SK-N-SH (cell line): Measurements from ENCODE around the gene ZNF692. TPM values are rescaled to one million over a fixed set of nuclear protein-coding genes. Genes with fewer than 3 reads are reported as not detected.

ENCODE experiments used
- CTCF ChIA-PET: fragments of 300-600, 350-600 bp; formaldehyde crosslinking; extraction: SDS; loops from one replicate; lab custom pipeline; 2021; lab: Yijun Ruan, JAX
- POLR2A ChIA-PET: fragments of 350-600 bp; sonication (Branson Sonifier 250); formaldehyde crosslinking; extraction: SDS; loops from one replicate; lab custom pipeline; 2020; ENCODE audit warnings: antibody characterized with exemption, inconsistent platforms; lab: Yijun Ruan, JAX
- DNase-seq: peaks from one replicate; pipeline ENCODE4 v3.0.0; 2012
- H2AFZ ChIP-seq: fragments of 200-600 bp; sonication (generic); 2 replicates; pipeline ENCODE4 v1.8.1; 2016; ENCODE audit warnings: antibody characterized with exemption, mild to moderate bottlenecking, low read depth
- H3F3A ChIP-seq: fragments of 200-600 bp; sonication (generic); replicated peaks from 2 replicates; pipeline ENCODE3; 2016; ENCODE audit warnings: antibody characterized with exemption, mild to moderate bottlenecking; ENCODE audit not compliant: insufficient read depth
- H3K27ac ChIP-seq, 2 experiments: fragments of 200-500 bp in 1 of 2; fragments of 200-600 bp in 1 of 2; sonication (Bioruptor generic) in 1 of 2; sonication (generic), shearing (Covaris generic) in 1 of 2; 2 replicates each; pipeline versions ENCODE4 v1.5.1 to v1.6.1; 2014 to 2016; ENCODE audit warnings: low read depth in 2 of 2, inconsistent platforms in 1 of 2, low read length in 1 of 2, mild to moderate bottlenecking in 1 of 2, mixed read lengths in 1 of 2
- H3K27me3 ChIP-seq: fragments of 200-600 bp; sonication (generic), shearing (Covaris generic); 2 replicates; pipeline ENCODE4 v1.6.1; 2016; ENCODE audit warnings: mixed run types; ENCODE audit not compliant: insufficient read depth
- H3K36me3 ChIP-seq, 2 experiments: fragments of 200-500 bp in 1 of 2; fragments of 200-600 bp in 1 of 2; sonication (Bioruptor generic) in 1 of 2; sonication (generic) in 1 of 2; replicated peaks in 1 of 2; 2 replicates each; pipeline versions ENCODE3 to v1.5.1; 2014 to 2016; ENCODE audit warnings: low read length in 1 of 2, mild to moderate bottlenecking in 1 of 2; ENCODE audit not compliant: insufficient read depth in 2 of 2, control insufficient read depth in 1 of 2
- H3K4me1 ChIP-seq, 2 experiments: fragments of 200-500 bp in 1 of 2; fragments of 200-600 bp in 1 of 2; sonication (Bioruptor generic) in 1 of 2; sonication (generic), shearing (Covaris generic) in 1 of 2; 2 replicates each; pipeline versions ENCODE4 v1.5.1 to v1.6.1; 2014 to 2016; ENCODE audit warnings: low read depth in 1 of 2, low read length in 1 of 2, mixed run types in 1 of 2; ENCODE audit not compliant: insufficient read depth in 2 of 2, control insufficient read depth in 1 of 2
- H3K4me2 ChIP-seq: fragments of 200-600 bp; sonication (generic), shearing (Covaris generic); 2 replicates; pipeline ENCODE4 v1.6.1; 2017; ENCODE audit warnings: mixed run types
- H3K4me3 ChIP-seq, 2 experiments: fragments of 200-500 bp in 1 of 2; fragments of 200-600 bp in 1 of 2; sonication (Bioruptor generic) in 1 of 2; sonication (generic), shearing (Covaris generic) in 1 of 2; 2 replicates each; pipeline versions ENCODE4 v1.5.1 to v1.8.1; 2014 to 2016; ENCODE audit warnings: low read depth in 2 of 2, inconsistent platforms in 1 of 2, low read length in 1 of 2, mild to moderate bottlenecking in 1 of 2, mixed read lengths in 1 of 2, moderate library complexity in 1 of 2
- H3K79me2 ChIP-seq: fragments of 200-600 bp; sonication (generic); 2 replicates; pipeline ENCODE4 v1.8.1; 2017; ENCODE audit warnings: mild to moderate bottlenecking; ENCODE audit not compliant: insufficient read depth
- H3K9ac ChIP-seq: fragments of 200-600 bp; sonication (generic); 2 replicates; pipeline ENCODE4 v1.6.1; 2017; ENCODE audit warnings: mixed run types
- H3K9me2 ChIP-seq: fragments of 200-600 bp; sonication (generic); 2 replicates; pipeline ENCODE4 v1.6.1; 2017; ENCODE audit warnings: mixed run types
- H3K9me3 ChIP-seq: fragments of 200-600 bp; sonication (generic); 2 replicates; pipeline ENCODE4 v1.6.1; 2017; ENCODE audit warnings: mixed run types, mild to moderate bottlenecking, moderate library complexity
- H4K20me1 ChIP-seq: fragments of 200-600 bp; sonication (generic); 2 replicates; pipeline ENCODE4 v1.6.1; 2017; ENCODE audit warnings: mild to moderate bottlenecking, mixed run types; ENCODE audit not compliant: insufficient read depth
- CHD2 ChIP-seq: fragments of 150-350 bp; IDR thresholded peaks from 2 replicates; pipeline ENCODE4 v1.6.1; 2018; ENCODE audit warnings: low read length; ENCODE audit not compliant: partially characterized antibody
- CTCF ChIP-seq: fragments of 200-600 bp; sonication (generic); IDR thresholded peaks from 2 replicates; pipeline ENCODE4 v1.6.1; 2017; ENCODE audit warnings: antibody characterized with exemption, mild to moderate bottlenecking, moderate library complexity
- EZH2phosphoT487 ChIP-seq: fragments of 200-600 bp; sonication (generic); IDR thresholded peaks from 2 replicates; pipeline ENCODE4 v1.6.1; 2017; ENCODE audit warnings: low read depth, mixed run types, mild to moderate bottlenecking, antibody characterized with exemption, moderate library complexity, borderline replicate concordance
- FOSL2 ChIP-seq: IDR thresholded peaks from 2 replicates; pipeline ENCODE4 v1.4.0; 2012; ENCODE audit warnings: low read depth, mild to moderate bottlenecking, moderate library complexity, borderline replicate concordance
- FOXJ3 ChIP-seq: sonication (generic); formaldehyde crosslinking; IDR thresholded peaks from 2 replicates; pipeline ENCODE4 v1.5.1; 2020; ENCODE audit warnings: mild to moderate bottlenecking, missing genetic modification reagents
- FOXM1 ChIP-seq: IDR thresholded peaks from 2 replicates; pipeline ENCODE4 v1.4.0; 2012; ENCODE audit warnings: low read depth, mild to moderate bottlenecking
- JUND ChIP-seq: IDR thresholded peaks from 2 replicates; pipeline ENCODE4 v1.4.0; 2012
- MAX ChIP-seq: IDR thresholded peaks from 2 replicates; pipeline ENCODE4 v1.4.0; 2012; ENCODE audit warnings: low read depth
- MXI1 ChIP-seq: IDR thresholded peaks from 2 replicates; pipeline ENCODE4 v1.6.1; 2012; ENCODE audit warnings: mild to moderate bottlenecking, low read depth, low read length, improper control_type of control experiment
- NRF1 ChIP-seq: IDR thresholded peaks from 2 replicates; pipeline ENCODE4 v1.6.1; 2012; ENCODE audit warnings: low read depth, mild to moderate bottlenecking, low read length
- PBX3 ChIP-seq: IDR thresholded peaks from 2 replicates; pipeline ENCODE4; 2012
- POLR2AphosphoS5 ChIP-seq: IDR thresholded peaks from 2 replicates; pipeline ENCODE4 v1.6.1; 2012; ENCODE audit warnings: low read depth, low read length
- REST ChIP-seq: IDR thresholded peaks from 2 replicates; pipeline ENCODE4 v1.6.1; 2012; ENCODE audit warnings: mild to moderate bottlenecking, low read depth, low read length, moderate library complexity
- RFX5 ChIP-seq: IDR thresholded peaks from 2 replicates; pipeline ENCODE4 v1.6.1; 2012; ENCODE audit warnings: mild to moderate bottlenecking, improper control_type of control experiment, low read length
- SMC3 ChIP-seq: IDR thresholded peaks from 2 replicates; pipeline ENCODE4 v1.6.1; 2012; ENCODE audit warnings: low read depth, low read length, improper control_type of control experiment
- TAF1 ChIP-seq: IDR thresholded peaks from 2 replicates; pipeline ENCODE4 v1.6.1; 2012; ENCODE audit warnings: low read depth, mild to moderate bottlenecking, low read length, moderate library complexity, borderline replicate concordance
- TCF12 ChIP-seq: IDR thresholded peaks from 2 replicates; pipeline ENCODE4 v1.4.0; 2012
- USF2 ChIP-seq: fragments of 150-350 bp; IDR thresholded peaks from 2 replicates; pipeline ENCODE4 v1.6.1; 2017; ENCODE audit warnings: antibody characterized with exemption, low read length, low read depth, borderline replicate concordance
- YY1 ChIP-seq: IDR thresholded peaks from 2 replicates; pipeline ENCODE4 v1.4.0; 2012; ENCODE audit warnings: low read depth, mild to moderate bottlenecking
- WGBS: methylation state at CpG from one replicate; pipeline ENCODE4 v1.1.6; 2017; ENCODE audit warnings: low lambda C conversion rate; 5-methylcytosine and 5-hydroxymethylcytosine counted together
- polyA plus RNA-seq, 3 experiments: library from polyadenylated mRNA; depleted of rRNA; stranded (reverse); fragments of >200 nt; gene quantifications; 2 replicates each; pipeline ENCODE4 v1.2.3, GENCODE V29; 2012
- TF ChIP-seq, protein P1 (sequence below): IDR thresholded peaks from 2 replicates; pipeline ENCODE4 v1.4.0; 2012; ENCODE audit warnings: low read depth, borderline replicate concordance

ZNF692 gene
- polyA plus RNA-seq, 1 of the 3 experiments (the other 2 are of a cell fraction), result 47.0 TPM

DNA sequence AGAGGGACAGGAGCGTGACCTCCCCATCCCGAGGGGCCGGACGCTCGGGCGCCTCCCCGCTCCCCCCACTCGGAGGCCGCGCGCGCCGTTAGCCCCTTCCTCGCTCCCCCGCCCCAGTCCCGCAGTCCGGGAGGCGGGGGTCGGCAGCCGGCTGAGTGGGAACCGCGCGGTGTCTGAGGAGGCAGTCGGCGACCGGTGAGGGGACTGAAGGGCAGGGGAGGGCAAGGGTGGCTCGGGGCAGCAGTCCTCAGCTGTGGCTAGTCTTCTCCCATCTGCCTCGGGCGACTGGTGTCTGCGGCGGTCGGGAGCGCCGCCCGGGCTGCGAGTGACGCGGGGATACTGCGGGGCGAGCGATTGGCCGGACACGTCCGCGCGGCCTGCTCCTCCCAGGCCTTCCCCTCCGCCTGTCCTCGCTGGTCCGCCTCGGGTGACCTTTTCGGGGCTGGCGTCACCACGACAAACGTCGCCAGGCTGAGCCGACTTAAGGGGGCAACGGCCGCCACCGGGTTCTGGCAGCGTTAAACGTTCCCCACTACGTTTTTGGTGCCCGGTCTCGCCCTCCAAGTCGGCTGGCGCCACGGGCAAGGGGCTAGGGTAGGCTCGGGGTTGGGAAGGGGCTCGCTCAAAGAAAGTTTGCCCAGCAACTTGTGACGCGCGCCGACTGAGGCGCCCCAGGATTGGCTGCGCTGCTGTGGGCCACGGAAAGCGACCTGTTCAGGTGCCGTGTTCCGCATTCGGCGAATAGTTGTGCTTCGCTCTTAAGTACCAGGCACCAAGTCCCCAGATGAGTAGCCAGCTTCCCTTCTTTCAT lies 20.3 kb downstream of the ZNF692 start:
- no peaks in the 10 kb centered on the region for H4K20me1 ChIP-seq
- no peaks in the 10 kb centered on the region for H3K9me3 ChIP-seq
- TF ChIP-seq SMC3 (no peak), NRF1 (no peak), FOXM1 (no peak; the same call in 1 of the 2 replicates), CHD2 (no peak), JUND (no peak), TAF1 (peak; percentile 79; the same call in 1 of the 2 replicates), CTCF (no peak), FOXJ3 (CRISPR knock-in tag) (no peak), POLR2AphosphoS5 (0 out of 2 replicates have a peak, but pooled peaks have one; percentile 54), FOSL2 (no peak), REST (0 out of 2 replicates have a peak, but pooled peaks have one; percentile 5), YY1 (no peak), MXI1 (peak; percentile 61; the same call in 1 of the 2 replicates), EZH2phosphoT487 (no peak), TCF12 (no peak), RFX5 (peak; percentile 98), PBX3 (no peak; the same call in 1 of the 2 replicates), MAX (no peak; the same call in 1 of the 2 replicates), USF2 (no peak)
- TF ChIP-seq, protein P1, sequence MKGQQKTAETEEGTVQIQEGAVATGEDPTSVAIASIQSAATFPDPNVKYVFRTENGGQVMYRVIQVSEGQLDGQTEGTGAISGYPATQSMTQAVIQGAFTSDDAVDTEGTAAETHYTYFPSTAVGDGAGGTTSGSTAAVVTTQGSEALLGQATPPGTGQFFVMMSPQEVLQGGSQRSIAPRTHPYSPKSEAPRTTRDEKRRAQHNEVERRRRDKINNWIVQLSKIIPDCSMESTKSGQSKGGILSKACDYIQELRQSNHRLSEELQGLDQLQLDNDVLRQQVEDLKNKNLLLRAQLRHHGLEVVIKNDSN, result no peak

More for the DNA sequence above, 20.3 kb downstream of the ZNF692 start:
- ChIA-PET CTCF (interaction anchor here (0.8 to 3.8 kb wide), 7 partner anchors 11 to 87 kb away, joined by 3 to 28 read pairs (median 4); partner anchors contain the start of genes SH3BP5L and ZNF692), POLR2A (interaction anchor here (0.7 to 2.9 kb wide), 8 partner anchors 9 to 35 kb away, joined by 3 to 23 read pairs (median 4); partner anchors contain the start of genes SH3BP5L and ZNF692)
- no peaks in the 10 kb centered on the region for H3K9me2 ChIP-seq
- peak overlapping the region; percentile 78; the same call in 1 of the 2 replicates for H2AFZ ChIP-seq
- peak; percentile 85 for DNase-seq
- peak overlapping the region; percentile 82 for H3K4me2 ChIP-seq
- WGBS, result 2% methylated on average over 32 of the region's 82 CpGs
- peaks cover 9 to 12% of the 10 kb centered on the region in 2 experiments; a peak in 3 of 4 replicates for H3K4me1 ChIP-seq
- H3K9ac ChIP-seq, result peak overlapping the region; percentile 96
- H3K4me3 ChIP-seq, result peak overlapping the region; percentile 76 to 85
- H3K27me3 ChIP-seq, result no peaks in the 10 kb centered on the region
- peaks cover 1 to 3% of the 10 kb centered on the region in 2 experiments for H3K36me3 ChIP-seq
- peak overlapping the region; percentile 96 to 98 for H3K27ac ChIP-seq
- peaks cover 45% of the 10 kb centered on the region for H3K79me2 ChIP-seq
- peaks cover 7% of the 10 kb centered on the region for H3F3A ChIP-seq
